Mesothelial cell of epicardium (in vitro differentiated cells): Measurements from ENCODE around the gene PHLDA2. TPM values are rescaled to one million over a fixed set of nuclear protein-coding genes. Genes with fewer than 3 reads are reported as not detected.

Experiments used
- DNase-seq, 2 experiments: peaks; one replicate each; pipeline ENCODE4 v3.0.0; 2021; ENCODE audit warnings: low spot score in 2 of 2; ENCODE audit not compliant: unreplicated experiment in 2 of 2
- H3K27ac Mint-ChIP-seq: 2 replicates; pipeline ENCODE4 v1.8.0; 2021; ENCODE audit warnings: mixed read lengths
- H3K27me3 Mint-ChIP-seq: 2 replicates; pipeline ENCODE4 v1.8.0; 2021; ENCODE audit warnings: low read depth, mixed read lengths
- H3K36me3 Mint-ChIP-seq: 2 replicates; pipeline ENCODE4 v1.8.0; 2021; ENCODE audit warnings: mixed read lengths
- H3K4me1 Mint-ChIP-seq: 2 replicates; pipeline ENCODE4 v1.8.0; 2021; ENCODE audit warnings: mixed read lengths
- H3K4me3 Mint-ChIP-seq: 2 replicates; pipeline ENCODE4 v1.8.0; 2021; ENCODE audit warnings: mild to moderate bottlenecking, moderate library complexity, mixed read lengths
- H3K9me3 Mint-ChIP-seq: 2 replicates; pipeline ENCODE4 v1.8.0; 2021; ENCODE audit warnings: mixed read lengths
- total RNA-seq: library from RNA; stranded (reverse); gene quantifications from 3 replicates; pipeline ENCODE4 v1.2.1, GENCODE V29; 2021
- TF ChIP-seq, protein P1 (sequence below): fragments of 200-600 bp; sonication (generic); IDR thresholded peaks from one replicate; pipeline ENCODE4 v1.5.0; 2021; ENCODE audit warnings: antibody characterized with exemption; ENCODE audit not compliant: unreplicated experiment

The PHLDA2 gene
- total RNA-seq, 1 donor from 2014 or later, result 1.9 TPM

DNA sequence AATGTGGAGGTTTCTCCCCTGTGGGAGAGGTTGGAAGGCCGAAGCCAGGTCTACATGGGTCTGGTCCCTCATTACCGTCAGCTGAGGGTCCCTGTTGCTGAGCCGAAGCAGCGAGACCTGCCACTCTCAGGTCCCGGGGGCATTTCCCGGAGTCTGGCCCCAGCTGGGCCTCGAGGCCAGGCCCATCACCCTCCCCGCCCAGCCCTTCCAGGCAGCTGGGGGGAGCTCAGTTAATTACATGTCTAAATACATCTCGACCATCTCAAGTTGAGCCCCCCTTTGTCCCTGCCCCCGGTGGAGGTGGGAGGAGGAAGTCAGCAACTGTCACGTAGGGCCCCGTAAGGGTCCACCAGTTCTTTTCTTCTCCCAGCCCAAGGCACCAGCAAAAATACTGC, 47.2 kb downstream of the PHLDA2 start:
- TF ChIP-seq, protein P1, sequence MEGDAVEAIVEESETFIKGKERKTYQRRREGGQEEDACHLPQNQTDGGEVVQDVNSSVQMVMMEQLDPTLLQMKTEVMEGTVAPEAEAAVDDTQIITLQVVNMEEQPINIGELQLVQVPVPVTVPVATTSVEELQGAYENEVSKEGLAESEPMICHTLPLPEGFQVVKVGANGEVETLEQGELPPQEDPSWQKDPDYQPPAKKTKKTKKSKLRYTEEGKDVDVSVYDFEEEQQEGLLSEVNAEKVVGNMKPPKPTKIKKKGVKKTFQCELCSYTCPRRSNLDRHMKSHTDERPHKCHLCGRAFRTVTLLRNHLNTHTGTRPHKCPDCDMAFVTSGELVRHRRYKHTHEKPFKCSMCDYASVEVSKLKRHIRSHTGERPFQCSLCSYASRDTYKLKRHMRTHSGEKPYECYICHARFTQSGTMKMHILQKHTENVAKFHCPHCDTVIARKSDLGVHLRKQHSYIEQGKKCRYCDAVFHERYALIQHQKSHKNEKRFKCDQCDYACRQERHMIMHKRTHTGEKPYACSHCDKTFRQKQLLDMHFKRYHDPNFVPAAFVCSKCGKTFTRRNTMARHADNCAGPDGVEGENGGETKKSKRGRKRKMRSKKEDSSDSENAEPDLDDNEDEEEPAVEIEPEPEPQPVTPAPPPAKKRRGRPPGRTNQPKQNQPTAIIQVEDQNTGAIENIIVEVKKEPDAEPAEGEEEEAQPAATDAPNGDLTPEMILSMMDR, result no peak
- H3K27me3 Mint-ChIP-seq, result no peaks in the 10 kb centered on the region
- DNase-seq, result no peak
- H3K27ac Mint-ChIP-seq, result no peak overlapping the region
- H3K9me3 Mint-ChIP-seq, result peaks cover 3% of the 10 kb centered on the region
- peak overlapping the region; percentile 24 for H3K4me3 Mint-ChIP-seq
- peaks cover 20% of the 10 kb centered on the region for H3K36me3 Mint-ChIP-seq
- peaks cover 36% of the 10 kb centered on the region for H3K4me1 Mint-ChIP-seq

DNA sequence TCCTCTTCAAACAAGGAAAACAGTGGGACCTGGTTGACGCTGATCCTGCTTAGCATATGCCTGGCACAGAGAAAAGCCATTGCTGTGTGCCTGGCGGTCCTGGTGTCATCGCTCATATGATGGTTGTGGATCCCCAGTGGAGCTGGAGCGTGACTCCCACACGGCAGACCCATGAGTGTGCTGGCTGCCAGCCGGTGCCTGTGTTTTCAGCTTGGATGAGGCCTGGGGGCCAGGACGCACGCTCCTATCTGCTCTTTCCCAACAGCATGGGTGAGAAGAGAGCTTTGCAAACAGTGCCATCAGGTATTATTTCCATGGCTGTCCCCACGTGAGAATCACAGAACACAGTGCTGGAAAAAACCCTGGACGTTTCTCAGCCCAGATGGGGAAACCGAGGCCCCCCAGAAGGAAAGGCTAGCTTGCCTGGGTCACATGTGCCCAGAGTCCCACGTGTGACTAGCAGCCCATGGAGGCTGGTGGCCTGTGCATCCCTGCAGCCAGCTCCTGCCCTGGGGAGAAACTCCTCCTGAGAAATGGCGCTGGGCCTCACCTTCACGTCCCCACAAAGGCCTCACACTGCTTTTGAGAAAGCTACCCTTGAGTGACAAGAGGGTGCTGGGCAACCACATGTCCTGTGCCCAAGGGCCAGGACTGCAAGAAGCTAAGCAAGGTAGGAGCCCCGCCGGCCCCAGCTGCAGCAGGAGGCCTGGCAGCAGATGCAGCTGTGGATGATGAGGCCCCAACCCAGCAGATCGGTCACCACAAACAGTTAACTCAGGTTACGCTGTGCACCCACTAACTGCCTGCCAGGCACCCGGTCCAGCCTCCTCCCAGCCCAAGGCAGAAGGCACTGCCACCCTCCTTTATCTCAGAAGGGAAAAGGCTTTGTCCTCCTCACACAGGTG, 47.9 kb downstream of the PHLDA2 start:
- Mint-ChIP-seq H3K4me1 (peaks cover 30% of the 10 kb centered on the region), H3K4me3 (peak overlapping the region; percentile 34), H3K9me3 (peaks cover 3% of the 10 kb centered on the region), H3K27me3 (no peaks in the 10 kb centered on the region), H3K36me3 (peaks cover 20% of the 10 kb centered on the region), H3K27ac (peak overlapping the region; percentile 10)
- no peak for DNase-seq
- TF ChIP-seq, protein P1, result no peak

DNA sequence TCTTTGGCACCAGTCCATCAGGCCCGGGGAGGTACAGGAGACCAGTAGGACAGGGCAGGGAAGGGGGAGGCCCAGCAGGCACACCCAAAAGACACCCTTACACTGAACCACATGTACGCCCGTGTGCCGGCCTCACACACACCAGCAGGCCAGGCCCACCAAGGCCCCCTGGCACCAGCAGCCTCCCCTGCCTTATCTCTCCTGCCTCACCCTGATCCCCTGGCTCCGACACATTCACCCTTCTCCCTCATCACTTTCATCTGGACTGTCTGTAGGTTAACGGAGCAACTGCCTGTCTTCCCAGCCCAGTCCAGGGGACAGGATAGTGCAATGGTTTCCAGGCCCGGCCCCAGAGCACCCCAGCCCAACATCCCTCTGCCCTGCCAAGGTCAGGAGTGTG, 48.6 kb downstream of the PHLDA2 start:
- Mint-ChIP-seq H3K9me3 (peaks cover 3% of the 10 kb centered on the region), H3K4me1 (peaks cover 30% of the 10 kb centered on the region), H3K4me3 (no peak overlapping the region), H3K36me3 (peaks cover 20% of the 10 kb centered on the region), H3K27ac (peak overlapping the region; percentile 10), H3K27me3 (no peaks in the 10 kb centered on the region)
- TF ChIP-seq, protein P1, result no peak
- DNase-seq, result no peak

DNA sequence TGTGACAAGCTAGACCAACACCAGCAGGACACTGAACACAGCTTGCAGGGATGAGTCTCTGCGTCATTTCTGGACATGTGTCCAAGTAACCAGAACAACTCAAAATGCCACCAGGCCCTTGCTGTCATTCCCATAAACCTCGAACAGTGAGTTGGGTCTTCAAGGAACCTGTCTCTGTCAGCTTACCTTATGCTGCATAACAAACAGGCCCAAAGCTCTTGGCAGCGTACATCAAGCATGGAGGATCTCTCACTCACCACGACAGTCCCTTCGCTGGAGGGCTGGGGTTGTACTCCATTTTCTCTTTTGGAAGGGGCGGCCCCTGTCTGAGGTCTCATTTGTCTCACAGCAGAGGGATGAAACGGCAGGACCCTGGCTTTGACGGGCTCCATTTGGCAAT, 50.4 kb downstream of the PHLDA2 start:
- TF ChIP-seq, protein P1, result no peak
- DNase-seq, result no peak
- H3K27ac Mint-ChIP-seq, result no peak overlapping the region
- peaks cover 22% of the 10 kb centered on the region for H3K36me3 Mint-ChIP-seq
- H3K4me3 Mint-ChIP-seq, result no peak overlapping the region
- peaks cover 28% of the 10 kb centered on the region for H3K4me1 Mint-ChIP-seq
- H3K9me3 Mint-ChIP-seq, result peaks cover 6% of the 10 kb centered on the region
- no peaks in the 10 kb centered on the region for H3K27me3 Mint-ChIP-seq

Other genes starting within 250 kb of the PHLDA2 start
- 30.5 to 35.1 TPM (median 31.9 TPM) in 3 replicates for gene KCNQ1OT1, start 229.4 kb downstream of the PHLDA2 start, total RNA-seq
- 132 to 148 TPM (median 146 TPM) in 3 replicates for gene CDKN1C, start 43.6 kb downstream of the PHLDA2 start, total RNA-seq
- 155 to 171 TPM (median 163 TPM) in 3 replicates for gene NAP1L4, start 62.9 kb upstream of the PHLDA2 start, total RNA-seq
- gene CARS1, start 128.0 kb upstream of the PHLDA2 start, total RNA-seq, result 32.7 to 33.4 TPM (median 32.9 TPM) in 3 replicates
- 31.6 to 37.1 TPM (median 34.4 TPM) in 3 replicates for gene OSBPL5, start 235.9 kb upstream of the PHLDA2 start, total RNA-seq